RWPE2 (cell line): Measurements from ENCODE around the gene CHAF1B.

Experiments
- ATAC-seq: fragments of 200-7000 bp; cut with Tn5 transposase; 3 replicates; pipeline ENCODE4 v1.9.1; 2021; ENCODE audit warnings: low read depth
- DNase-seq: peaks from one replicate; pipeline ENCODE4 v3.0.0-alpha.2; 2020; ENCODE audit warnings: low spot score
- H3K27ac ChIP-seq: fragments of 450-650 bp; 2 replicates; pipeline ENCODE4 v1.5.1; 2017; ENCODE audit warnings: mild to moderate bottlenecking; ENCODE audit not compliant: poor library complexity, severe bottlenecking
- H3K27me3 ChIP-seq: fragments of 250-450 bp; sonication (Bioruptor Pico); 2 replicates; pipeline ENCODE4 v1.5.1; 2021; ENCODE audit warnings: mild to moderate bottlenecking, moderate library complexity; ENCODE audit not compliant: insufficient read depth, poor library complexity, severe bottlenecking
- H3K36me3 ChIP-seq: fragments of 250-450 bp; sonication (Bioruptor Pico); 2 replicates; pipeline ENCODE4 v1.5.1; 2020; ENCODE audit warnings: low read depth, mild to moderate bottlenecking, moderate library complexity
- H3K4me1 ChIP-seq: fragments of 250-450 bp; sonication (Bioruptor Pico); 2 replicates; pipeline ENCODE4 v1.5.1; 2021; ENCODE audit warnings: mild to moderate bottlenecking, moderate library complexity; ENCODE audit not compliant: insufficient read depth, poor library complexity, severe bottlenecking
- H3K4me3 ChIP-seq: fragments of 250-450 bp; sonication (Bioruptor Pico); 2 replicates; pipeline ENCODE4 v1.5.1; 2021; ENCODE audit warnings: mild to moderate bottlenecking, moderate library complexity; ENCODE audit not compliant: severe bottlenecking
- H3K9me3 ChIP-seq: fragments of 250-450 bp; sonication (Bioruptor Pico); 2 replicates; pipeline ENCODE4 v1.5.1; 2021; ENCODE audit warnings: mild to moderate bottlenecking, moderate library complexity; ENCODE audit not compliant: severe bottlenecking
- CTCF ChIP-seq: fragments of 450-650 bp; IDR thresholded peaks from one replicate; pipeline ENCODE4 v1.5.1; 2017; ENCODE audit warnings: mild to moderate bottlenecking, moderate library complexity; ENCODE audit not compliant: poor library complexity, severe bottlenecking

The CHAF1B gene

GRCh38 chr21:36402339-36402738 is 17.1 kb downstream of the CHAF1B start:
- Histone ChIP-seq H3K36me3 (peaks cover 81% of the 10 kb centered on the region), H3K27me3 (no peaks in the 10 kb centered on the region), H3K9me3 (no peaks in the 10 kb centered on the region), H3K4me3 (no peak overlapping the region), H3K4me1 (no peaks in the 10 kb centered on the region), H3K27ac (no peak overlapping the region)
- TF ChIP-seq CTCF, result no peak
- DNase-seq (no peak), ATAC-seq (no peak)

- Histone ChIP-seq H3K27me3 (no peaks in the 10 kb centered on the region), H3K4me3 (no peak overlapping the region), H3K36me3 (peaks cover 79% of the 10 kb centered on the region), H3K9me3 (no peaks in the 10 kb centered on the region), H3K27ac (no peak overlapping the region), H3K4me1 (no peaks in the 10 kb centered on the region)
- TF ChIP-seq CTCF, result no peak
- DNase-seq, result no peak
- ATAC-seq, result no peak
Measured at GRCh38 chr21:36403713-36404112, 18.5 kb downstream of the CHAF1B start.

- peaks cover 61% of the 10 kb centered on the region for H3K36me3 ChIP-seq
- no peak for TF ChIP-seq CTCF
- no peaks in the 10 kb centered on the region for H3K9me3 ChIP-seq
- H3K4me3 ChIP-seq, result no peak overlapping the region
- H3K27ac ChIP-seq, result no peak overlapping the region
- DNase-seq, result no peak
- H3K4me1 ChIP-seq, result no peaks in the 10 kb centered on the region
- no peaks in the 10 kb centered on the region for H3K27me3 ChIP-seq
- no peak for ATAC-seq
Measured at GRCh38 chr21:36408568-36408967, 23.4 kb downstream of the CHAF1B start.

GRCh38 chr21:36411301-36411700 is 26.1 kb downstream of the CHAF1B start:
- ATAC-seq (no peak), DNase-seq (no peak)
- TF ChIP-seq CTCF, result no peak
- Histone ChIP-seq H3K27ac (no peak overlapping the region), H3K36me3 (peaks cover 68% of the 10 kb centered on the region), H3K4me3 (no peak overlapping the region), H3K4me1 (no peaks in the 10 kb centered on the region), H3K9me3 (no peaks in the 10 kb centered on the region), H3K27me3 (no peaks in the 10 kb centered on the region)

- H3K4me1 ChIP-seq, result no peaks in the 10 kb centered on the region
Measured at GRCh38 chr21:36412916-36413315, 27.7 kb downstream of the CHAF1B start.

More at GRCh38 chr21:36412916-36413315, 27.7 kb downstream of the CHAF1B start:
- peaks cover 61% of the 10 kb centered on the region for H3K36me3 ChIP-seq
- H3K27me3 ChIP-seq, result no peaks in the 10 kb centered on the region
- DNase-seq (no peak), ATAC-seq (no peak)
- H3K4me3 ChIP-seq, result no peak overlapping the region
- no peak overlapping the region for H3K27ac ChIP-seq
- no peak for TF ChIP-seq CTCF
- no peaks in the 10 kb centered on the region for H3K9me3 ChIP-seq
